Measurements from ENCODE around the gene NCKAP5.

Gene NCKAP5

GRCh38 chr2:133418021-133418420, 150.2 kb downstream of the NCKAP5 start:
- Histone ChIP-seq H3K4me3 (replicated peaks; ENCODE audit: insufficient read depth, low read length) (no peak overlapping the region), H3K27me3 (ENCODE audit: insufficient read depth, poor library complexity, severe bottlenecking) (no peaks in the 10 kb centered on the region), H3K27ac (replicated peaks) (no peak overlapping the region)
- DNase-seq (ENCODE audit: low read depth in 1 of 2, low spot score in 1 of 2) = no peak
- no peak for TF ChIP-seq GABPA (IDR thresholded peaks at IDR 0.05; ENCODE audit: low read depth)
- TF ChIP-seq CTCF (IDR thresholded peaks at IDR 0.05; ENCODE audit: insufficient read depth, low read length) = no peak
- no peak for TF ChIP-seq SPI1 (IDR thresholded peaks at IDR 0.05; ENCODE audit: borderline replicate concordance, low read depth)
- no peak for TF ChIP-seq REST (IDR thresholded peaks at IDR 0.05; ENCODE audit: insufficient replicate concordance, low read depth)
- TF ChIP-seq POLR2AphosphoS5 (IDR thresholded peaks at IDR 0.05; ENCODE audit: low read depth) = no peak

- no peaks in the 10 kb centered on the region for H3K27me3 ChIP-seq (ENCODE audit: insufficient read depth, poor library complexity, severe bottlenecking)
- no peak overlapping the region for H3K27ac ChIP-seq (replicated peaks)
- H3K4me3 ChIP-seq (replicated peaks; ENCODE audit: insufficient read depth, low read length) = no peak overlapping the region
- TF ChIP-seq POLR2AphosphoS5 (IDR thresholded peaks at IDR 0.05; ENCODE audit: low read depth) (no peak), REST (IDR thresholded peaks at IDR 0.05; ENCODE audit: insufficient replicate concordance, low read depth) (no peak), GABPA (IDR thresholded peaks at IDR 0.05; ENCODE audit: low read depth) (no peak)
- no peak for DNase-seq (ENCODE audit: low read depth in 1 of 2, low spot score in 1 of 2)
Measured at GRCh38 chr2:133417415-133417814, 150.8 kb downstream of the NCKAP5 start.

GRCh38 chr2:133416736-133417135, 151.5 kb downstream of the NCKAP5 start:
- TF ChIP-seq REST (IDR thresholded peaks at IDR 0.05; ENCODE audit: insufficient replicate concordance, low read depth) (no peak), GABPA (IDR thresholded peaks at IDR 0.05; ENCODE audit: low read depth) (no peak), CTCF (IDR thresholded peaks at IDR 0.05; ENCODE audit: insufficient read depth, low read length) (no peak), POLR2AphosphoS5 (IDR thresholded peaks at IDR 0.05; ENCODE audit: low read depth) (no peak), SPI1 (IDR thresholded peaks at IDR 0.05; ENCODE audit: borderline replicate concordance, low read depth) (no peak)

GRCh38 chr2:133416146-133416545, 152.1 kb downstream of the NCKAP5 start:
- TF ChIP-seq REST (IDR thresholded peaks at IDR 0.05; ENCODE audit: insufficient replicate concordance, low read depth) = no peak
- Histone ChIP-seq H3K27ac (replicated peaks) (no peak overlapping the region), H3K4me3 (replicated peaks; ENCODE audit: insufficient read depth, low read length) (no peak overlapping the region), H3K27me3 (ENCODE audit: insufficient read depth, poor library complexity, severe bottlenecking) (no peaks in the 10 kb centered on the region)
- no peak for DNase-seq (ENCODE audit: low read depth in 1 of 2, low spot score in 1 of 2)

More at GRCh38 chr2:133416736-133417135, 151.5 kb downstream of the NCKAP5 start:
- Histone ChIP-seq H3K4me3 (replicated peaks; ENCODE audit: insufficient read depth, low read length) (no peak overlapping the region), H3K27ac (replicated peaks) (no peak overlapping the region), H3K27me3 (ENCODE audit: insufficient read depth, poor library complexity, severe bottlenecking) (no peaks in the 10 kb centered on the region)
- DNase-seq (ENCODE audit: low read depth in 1 of 2, low spot score in 1 of 2) = no peak

All from HL-60 (cell line).